H9 (cell line): Measurements from ENCODE around the gene E4F1. TPM values are rescaled to one million over a fixed set of nuclear protein-coding genes. Genes with fewer than 3 reads are reported as not detected.

Experiments
- DNase-seq: peaks from one replicate; pipeline ENCODE4 v3.0.0-alpha.2; 2017
- H2AFZ ChIP-seq: one replicate; pipeline ENCODE4 v1.6.1; 2013; ENCODE audit warnings: mild to moderate bottlenecking, low read length, control low read depth, moderate library complexity
- H2AK5ac ChIP-seq: 2 replicates; pipeline ENCODE4 v1.6.1; 2013; ENCODE audit warnings: low read length, control low read depth, mixed read lengths; ENCODE audit not compliant: insufficient read length
- H2BK120ac ChIP-seq: one replicate; pipeline ENCODE4 v1.6.1; 2013; ENCODE audit warnings: low read depth, mild to moderate bottlenecking, low read length, control low read depth, inconsistent platforms; ENCODE audit not compliant: poor library complexity, severe bottlenecking
- H2BK12ac ChIP-seq: 2 replicates; pipeline ENCODE4 v1.6.1; 2013; ENCODE audit warnings: low read length, control low read depth, mixed read lengths, low read depth; ENCODE audit not compliant: insufficient read length
- H2BK15ac ChIP-seq: 2 replicates; pipeline ENCODE4 v1.6.1; 2013; ENCODE audit warnings: low read depth, low read length, control low read depth
- H2BK20ac ChIP-seq: one replicate; pipeline ENCODE4 v1.6.1; 2013; ENCODE audit warnings: low read depth, mild to moderate bottlenecking, low read length, control low read depth, inconsistent platforms; ENCODE audit not compliant: poor library complexity, severe bottlenecking
- H2BK5ac ChIP-seq: 2 replicates; pipeline ENCODE4 v1.6.1; 2013; ENCODE audit warnings: low read length, control low read depth, mixed read lengths; ENCODE audit not compliant: insufficient read length
- H3K14ac ChIP-seq: 2 replicates; pipeline ENCODE4 v1.6.1; 2013; ENCODE audit warnings: low read length, control low read depth; ENCODE audit not compliant: insufficient read depth
- H3K18ac ChIP-seq: 2 replicates; pipeline ENCODE4 v1.6.1; 2013; ENCODE audit warnings: low read depth, mild to moderate bottlenecking, mixed read lengths, low read length, control low read depth; ENCODE audit not compliant: insufficient read length
- H3K23ac ChIP-seq: 2 replicates; pipeline ENCODE4 v1.6.1; 2013; ENCODE audit warnings: low read length, control low read depth, mixed read lengths, low read depth; ENCODE audit not compliant: insufficient read length
- H3K23me2 ChIP-seq: 2 replicates; pipeline ENCODE4 v1.6.1; 2013; ENCODE audit warnings: low read depth, mild to moderate bottlenecking, mixed read lengths, low read length, control low read depth; ENCODE audit not compliant: insufficient read length, poor library complexity, severe bottlenecking
- H3K27ac ChIP-seq: 2 replicates; pipeline ENCODE4 v1.5.1; 2013; ENCODE audit warnings: low read length, control low read depth, mixed read lengths, low read depth; ENCODE audit not compliant: insufficient read length
- H3K27me3 ChIP-seq: 2 replicates; pipeline ENCODE4 v1.6.1; 2013; ENCODE audit warnings: low read length, control low read depth, inconsistent platforms; ENCODE audit not compliant: insufficient read depth
- H3K4ac ChIP-seq: 2 replicates; pipeline ENCODE4 v1.6.1; 2013; ENCODE audit warnings: low read depth, mild to moderate bottlenecking, control low read depth, inconsistent platforms, low read length, moderate library complexity
- H3K4me1 ChIP-seq: 2 replicates; pipeline ENCODE4 v1.6.1; 2013; ENCODE audit warnings: low read length, control low read depth, inconsistent platforms; ENCODE audit not compliant: insufficient read depth
- H3K4me2 ChIP-seq: 2 replicates; pipeline ENCODE4 v1.6.1; 2013; ENCODE audit warnings: low read length, control low read depth, mixed read lengths; ENCODE audit not compliant: insufficient read length, insufficient read depth
- H3K56ac ChIP-seq: 2 replicates; pipeline ENCODE4 v1.6.1; 2013; ENCODE audit warnings: low read depth, mild to moderate bottlenecking, mixed read lengths, low read length, control low read depth; ENCODE audit not compliant: insufficient read length
- H3K79me1 ChIP-seq: 2 replicates; pipeline ENCODE4 v1.6.1; 2013; ENCODE audit warnings: low read depth, mild to moderate bottlenecking, moderate library complexity, low read length, control low read depth, inconsistent platforms; ENCODE audit not compliant: insufficient read depth, poor library complexity, severe bottlenecking
- H3K79me2 ChIP-seq: 2 replicates; pipeline ENCODE4 v1.6.1; 2013; ENCODE audit warnings: low read length, control low read depth, inconsistent platforms; ENCODE audit not compliant: insufficient read depth
- H3K9ac ChIP-seq: 2 replicates; pipeline ENCODE4 v1.6.1; 2013; ENCODE audit warnings: low read length, control low read depth, mixed read lengths; ENCODE audit not compliant: insufficient read length; ENCODE audit errors: extremely low read depth
- H3K9me3 ChIP-seq: one replicate; pipeline ENCODE4 v1.6.1; 2013; ENCODE audit warnings: low read depth, low read length, inconsistent platforms; ENCODE audit not compliant: control insufficient read depth
- H3T11ph ChIP-seq: one replicate; pipeline ENCODE4 v1.6.1; 2013; ENCODE audit warnings: mild to moderate bottlenecking, low read length, control low read depth, inconsistent platforms
- H4K20me1 ChIP-seq: one replicate; pipeline ENCODE4 v1.6.1; 2013; ENCODE audit not compliant: control insufficient read depth, insufficient read length, insufficient read depth
- H4K5ac ChIP-seq: 2 replicates; pipeline ENCODE4 v1.6.1; 2013; ENCODE audit warnings: low read depth, mild to moderate bottlenecking, mixed read lengths, low read length, control low read depth; ENCODE audit not compliant: insufficient read length
- H4K8ac ChIP-seq: replicated peaks from 2 replicates; pipeline ENCODE4 v1.6.1; 2013; ENCODE audit warnings: low read length, control low read depth, mixed read lengths, low read depth; ENCODE audit not compliant: insufficient read length
- H4K91ac ChIP-seq: 2 replicates; pipeline ENCODE4 v1.6.1; 2013; ENCODE audit warnings: low read depth, mild to moderate bottlenecking, moderate library complexity, mixed read lengths, low read length, control low read depth; ENCODE audit not compliant: insufficient read length
- H3K27ac Mint-ChIP-seq, 3 experiments: 2 replicates in 2 of 3; 3 replicates in 1 of 3; pipeline ENCODE4 v1.8.0; 2020 to 2021; ENCODE audit warnings: mixed read lengths in 3 of 3, mild to moderate bottlenecking in 1 of 3, moderate library complexity in 1 of 3
- H3K27me3 Mint-ChIP-seq: 2 replicates; pipeline ENCODE4 v1.8.0; 2021; ENCODE audit warnings: low read depth, mild to moderate bottlenecking, moderate library complexity, mixed read lengths
- H3K36me3 Mint-ChIP-seq, 3 experiments: 2 replicates in 2 of 3; 3 replicates in 1 of 3; pipeline ENCODE4 v1.8.0; 2020 to 2021; ENCODE audit warnings: low read depth in 3 of 3, mixed read lengths in 3 of 3; ENCODE audit not compliant: insufficient read depth in 1 of 3
- H3K4me1 Mint-ChIP-seq, 2 experiments: 2 replicates each; pipeline ENCODE4 v1.8.0; 2020; ENCODE audit warnings: mixed read lengths in 2 of 2
- H3K4me3 Mint-ChIP-seq, 2 experiments: 2 replicates in 1 of 2; 3 replicates in 1 of 2; pipeline ENCODE4 v1.8.0; 2020 to 2021; ENCODE audit warnings: mild to moderate bottlenecking in 2 of 2, mixed read lengths in 2 of 2, moderate library complexity in 1 of 2
- H3K9me3 Mint-ChIP-seq, 2 experiments: 2 replicates in 1 of 2; 3 replicates in 1 of 2; pipeline ENCODE4 v1.8.0; 2020; ENCODE audit warnings: mild to moderate bottlenecking in 2 of 2, mixed read lengths in 2 of 2, moderate library complexity in 1 of 2
- WGBS: extraction: QIAGEN DNeasy Blood & Tissue Kit; methylation state at CpG from one replicate; pipeline ENCODE4 v1.1.7; 2013; ENCODE audit warnings: missing lambda C conversion rate, low lambda C conversion rate, mixed read lengths; ENCODE audit not compliant: insufficient read length; ENCODE audit errors: extremely low coverage; 5-methylcytosine and 5-hydroxymethylcytosine counted together
- total RNA-seq: library from RNA; stranded (reverse); gene quantifications from 2 replicates; pipeline ENCODE4 v1.2.1, GENCODE V29; 2021
- TF ChIP-seq, protein P1 (sequence below): fragments of 200-600 bp; sonication (generic); conservative IDR thresholded peaks from 3 replicates; pipeline ENCODE4 v1.8.0; 2021; ENCODE audit warnings: antibody characterized with exemption, mild to moderate bottlenecking

Gene E4F1
- total RNA-seq, 1 experiment from 2014 or later = 35.9 TPM

DNA sequence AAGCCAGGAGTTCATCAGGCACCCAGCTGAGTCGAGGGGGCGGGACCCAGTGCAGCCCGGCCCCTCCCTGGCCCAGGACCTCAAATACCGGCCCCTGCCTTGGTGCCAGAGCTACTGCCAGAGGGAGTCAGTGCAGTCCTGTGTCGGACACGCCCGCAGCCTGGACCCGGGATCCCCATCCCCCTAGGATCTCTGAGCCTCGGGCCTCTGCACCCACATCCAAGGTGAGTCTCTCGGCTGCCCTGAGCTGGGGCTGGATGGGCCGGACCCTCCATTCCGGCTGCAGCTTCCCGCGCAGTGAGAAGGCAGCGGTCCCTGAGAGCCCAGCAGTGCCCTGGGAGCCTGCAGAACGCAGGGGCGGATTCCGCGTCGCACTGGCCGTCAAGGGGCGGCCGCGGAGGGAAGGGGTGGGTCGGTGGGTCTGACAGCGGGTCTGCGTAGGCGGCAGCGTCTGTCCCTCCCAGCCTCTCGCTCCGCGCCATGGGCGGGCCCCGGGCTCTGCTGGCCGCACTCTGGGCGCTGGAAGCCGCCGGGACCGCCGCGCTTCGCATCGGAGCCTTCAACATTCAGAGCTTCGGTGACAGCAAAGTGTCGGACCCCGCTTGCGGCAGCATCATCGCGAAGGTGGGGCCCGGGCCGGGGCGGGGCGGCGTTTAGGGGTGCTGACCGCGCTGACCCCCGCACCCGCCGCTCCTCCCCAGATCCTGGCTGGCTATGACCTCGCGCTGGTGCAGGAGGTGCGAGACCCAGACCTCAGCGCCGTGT, 13.1 kb downstream of the E4F1 start, which contains the start of gene DNASE1L2:
DNASE1L2 (plus strand) TSS at position 108 of the 765 bp plus-strand sequence; CDS start at position 481, 373 bp downstream.
- TF ChIP-seq, protein P1, sequence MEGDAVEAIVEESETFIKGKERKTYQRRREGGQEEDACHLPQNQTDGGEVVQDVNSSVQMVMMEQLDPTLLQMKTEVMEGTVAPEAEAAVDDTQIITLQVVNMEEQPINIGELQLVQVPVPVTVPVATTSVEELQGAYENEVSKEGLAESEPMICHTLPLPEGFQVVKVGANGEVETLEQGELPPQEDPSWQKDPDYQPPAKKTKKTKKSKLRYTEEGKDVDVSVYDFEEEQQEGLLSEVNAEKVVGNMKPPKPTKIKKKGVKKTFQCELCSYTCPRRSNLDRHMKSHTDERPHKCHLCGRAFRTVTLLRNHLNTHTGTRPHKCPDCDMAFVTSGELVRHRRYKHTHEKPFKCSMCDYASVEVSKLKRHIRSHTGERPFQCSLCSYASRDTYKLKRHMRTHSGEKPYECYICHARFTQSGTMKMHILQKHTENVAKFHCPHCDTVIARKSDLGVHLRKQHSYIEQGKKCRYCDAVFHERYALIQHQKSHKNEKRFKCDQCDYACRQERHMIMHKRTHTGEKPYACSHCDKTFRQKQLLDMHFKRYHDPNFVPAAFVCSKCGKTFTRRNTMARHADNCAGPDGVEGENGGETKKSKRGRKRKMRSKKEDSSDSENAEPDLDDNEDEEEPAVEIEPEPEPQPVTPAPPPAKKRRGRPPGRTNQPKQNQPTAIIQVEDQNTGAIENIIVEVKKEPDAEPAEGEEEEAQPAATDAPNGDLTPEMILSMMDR = no peak
- Histone ChIP-seq H3K4me2 (peak within 1 kb of the TSS; percentile 67), H4K20me1 (no peaks in the 10 kb centered on the region), H4K8ac (no peak within 1 kb of the TSS), H4K91ac (no peak within 1 kb of the TSS), H3T11ph (no peak within 1 kb of the TSS), H3K14ac (no peak within 1 kb of the TSS; the same call in 1 of the 2 replicates), H2AK5ac (no peak within 1 kb of the TSS), H3K18ac (no peak within 1 kb of the TSS), H3K56ac (no peak within 1 kb of the TSS), H4K5ac (no peak within 1 kb of the TSS), H2BK12ac (no peak within 1 kb of the TSS), H3K79me2 (no peaks in the 10 kb centered on the region), H3K4me1 (no peaks in the 10 kb centered on the region), H3K27ac (no peak within 1 kb of the TSS), H2AFZ (no peak within 1 kb of the TSS), H3K27me3 (peaks cover 2% of the 10 kb centered on the region; the same call in 1 of the 2 replicates), H2BK5ac (no peak within 1 kb of the TSS), H3K23ac (no peak within 1 kb of the TSS), H3K9me3 (no peaks in the 10 kb centered on the region), H2BK20ac (no peak within 1 kb of the TSS), H3K4ac (no peak within 1 kb of the TSS), H3K9ac (no peak within 1 kb of the TSS), H2BK15ac (no peak within 1 kb of the TSS), H3K79me1 (no peaks in the 10 kb centered on the region), H2BK120ac (no peak within 1 kb of the TSS), H3K23me2 (peaks cover 13% of the 10 kb centered on the region)
- Mint-ChIP-seq H3K27me3 (peaks cover 16% of the 10 kb centered on the region), H3K4me1 (peaks cover 0 to 3% of the 10 kb centered on the region in 2 experiments; a peak in 1 of 4 replicates), H3K27ac (no peak within 1 kb of the TSS), H3K9me3 (no peaks in the 10 kb centered on the region), H3K4me3 (peak within 1 kb of the TSS; percentile 42 to 72), H3K36me3 (peaks cover 2 to 28% (median 8%) of the 10 kb centered on the region in 3 experiments; a peak in 6 of 7 replicates)
- DNase-seq = peak; percentile 66
- no CpG with 5 or more reads among the region's 64 CpGs for WGBS
